SJSA1 (cell line): ENCODE results near the gene CFAP97D2. TPM values are rescaled to one million over a fixed set of nuclear protein-coding genes. Genes with fewer than 3 reads are reported as not detected.
"Not testable (repeated sequence)": the region's sequence is repeated elsewhere in the genome, so short reads cannot be mapped to it uniquely, and the experiment has no call there.

Source experiments
- DNase-seq, 2 experiments: peaks; one replicate each; pipeline ENCODE4 v3.0.0-alpha.2; 2015 to 2020; ENCODE audit warnings: low spot score in 2 of 2, low read depth in 1 of 2
- H3K27ac ChIP-seq: fragments of 250-450 bp; sonication (Bioruptor Pico); 2 replicates; pipeline ENCODE4 v1.5.1; 2020; ENCODE audit warnings: mild to moderate bottlenecking, moderate library complexity
- H3K27me3 ChIP-seq: fragments of 250-450 bp; sonication (Bioruptor Pico); replicated peaks from 2 replicates; pipeline ENCODE4 v1.5.1; 2020; ENCODE audit warnings: mild to moderate bottlenecking, moderate library complexity
- H3K36me3 ChIP-seq: fragments of 250-450 bp; sonication (Bioruptor Pico); 2 replicates; pipeline ENCODE4 v1.5.1; 2020; ENCODE audit warnings: mild to moderate bottlenecking
- H3K4me1 ChIP-seq: fragments of 250-450 bp; sonication (Bioruptor Pico); replicated peaks from 2 replicates; pipeline ENCODE4 v1.6.1; 2021; ENCODE audit warnings: mild to moderate bottlenecking
- H3K4me3 ChIP-seq: fragments of 250-450 bp; sonication (Bioruptor Pico); 2 replicates; pipeline ENCODE4 v1.5.1; 2020; ENCODE audit warnings: mild to moderate bottlenecking
- H3K9me3 ChIP-seq: fragments of 250-450 bp; sonication (Bioruptor Pico); replicated peaks from 2 replicates; pipeline ENCODE4 v1.5.1; 2020; ENCODE audit warnings: mild to moderate bottlenecking
- total RNA-seq: library from RNA; depleted of rRNA; stranded (reverse); fragments of >200 nt; shearing (Covaris generic); gene quantifications from 2 replicates; pipeline ENCODE4 v1.2.3, GENCODE V29; 2014

The CFAP97D2 gene
- total RNA-seq, 1 experiment from 2014 or later = 0.08 TPM

- Histone ChIP-seq H3K4me1 (peaks cover 6% of the 10 kb centered on the region; the same call in 1 of the 2 replicates), H3K27ac (no peak overlapping the region), H3K9me3 (peaks cover 6% of the 10 kb centered on the region; the same call in 1 of the 2 replicates), H3K36me3 (no peaks in the 10 kb centered on the region), H3K4me3 (no peak overlapping the region), H3K27me3 (no peaks in the 10 kb centered on the region)
- no peak for DNase-seq
These were observed 4.5 kb upstream of the CFAP97D2 start for GRCh38 chr13:114174529-114174961.

DNA sequence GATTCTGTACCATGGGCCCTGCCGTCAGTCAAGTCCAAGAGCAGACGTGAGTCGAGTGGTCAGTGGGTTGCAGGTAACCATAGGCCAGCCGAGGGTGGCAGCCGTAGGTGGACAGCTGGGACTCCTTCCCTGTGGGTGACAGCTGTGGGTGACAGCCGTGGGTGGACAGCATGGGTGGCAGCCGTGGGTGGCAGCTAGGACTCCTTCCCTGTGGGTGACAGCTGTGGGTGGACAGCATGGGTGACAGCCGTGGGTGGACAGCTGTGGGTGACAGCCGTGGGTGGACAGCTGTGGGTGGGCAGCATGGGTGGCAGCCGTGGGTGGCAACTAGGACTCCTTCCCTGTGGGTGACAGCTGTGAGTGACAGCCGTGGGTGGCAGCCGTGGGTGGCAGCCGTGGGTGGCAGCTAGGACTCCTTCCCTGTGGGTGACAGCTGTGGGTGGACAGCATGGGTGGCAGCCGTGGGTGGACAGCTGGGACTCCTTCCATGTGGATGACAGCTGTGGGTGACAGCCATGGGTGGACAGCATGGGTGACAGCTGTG, 2.6 kb upstream of the CFAP97D2 start:
- not testable (repeated sequence) for H3K36me3 ChIP-seq, H3K27ac ChIP-seq, H3K27me3 ChIP-seq, H3K9me3 ChIP-seq, H3K4me3 ChIP-seq, DNase-seq, H3K4me1 ChIP-seq

GRCh38 chr13:114177245-114178010, 1.6 kb upstream of the CFAP97D2 start:
- peaks cover 6% of the 10 kb centered on the region; the same call in 1 of the 2 replicates for H3K4me1 ChIP-seq
- no peak overlapping the region for H3K27ac ChIP-seq
- DNase-seq = no peak
- no peaks in the 10 kb centered on the region for H3K36me3 ChIP-seq
- H3K27me3 ChIP-seq = no peaks in the 10 kb centered on the region
- peaks cover 6% of the 10 kb centered on the region; the same call in 1 of the 2 replicates for H3K9me3 ChIP-seq
- no peak overlapping the region for H3K4me3 ChIP-seq

- Histone ChIP-seq H3K9me3 (no peaks in the 10 kb centered on the region), H3K4me3 (no peak overlapping the region), H3K36me3 (no peaks in the 10 kb centered on the region), H3K27ac (no peak overlapping the region), H3K4me1 (0 out of 2 replicates have a peak, but pooled peaks cover 6% of the 10 kb centered on the region), H3K27me3 (no peaks in the 10 kb centered on the region)
- no peak for DNase-seq
These were observed 6.3 kb downstream of the CFAP97D2 start for GRCh38 chr13:114185182-114185971.

DNA sequence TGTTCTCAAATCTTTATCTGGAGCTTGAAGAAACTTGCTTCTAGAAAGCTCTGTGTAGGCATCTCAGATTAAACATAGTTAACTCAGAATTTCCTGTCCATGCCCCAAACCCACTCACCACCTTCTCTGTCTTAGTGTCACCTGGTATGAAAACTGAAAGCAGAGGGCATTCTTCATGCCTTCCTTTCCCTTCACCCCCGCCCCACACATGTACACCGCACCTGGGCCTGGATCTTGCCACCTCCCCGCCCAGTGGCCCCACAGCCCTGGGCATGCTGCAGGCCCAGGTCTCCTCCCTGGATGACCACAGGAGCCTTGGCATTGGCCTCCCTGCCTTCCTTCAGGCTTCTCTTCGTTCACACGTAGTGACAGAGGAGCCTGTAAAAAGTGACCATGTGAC, 15.8 kb downstream of the CFAP97D2 start:
- no peak overlapping the region for H3K4me3 ChIP-seq
- H3K27ac ChIP-seq = no peak overlapping the region
- no peaks in the 10 kb centered on the region for H3K9me3 ChIP-seq
- DNase-seq = no peak
- no peaks in the 10 kb centered on the region for H3K36me3 ChIP-seq
- H3K4me1 ChIP-seq = no peaks in the 10 kb centered on the region
- H3K27me3 ChIP-seq = no peaks in the 10 kb centered on the region; the same call in 1 of the 2 replicates

- Histone ChIP-seq H3K27ac (no peak overlapping the region), H3K27me3 (no peaks in the 10 kb centered on the region), H3K36me3 (no peaks in the 10 kb centered on the region), H3K9me3 (no peaks in the 10 kb centered on the region), H3K4me1 (no peaks in the 10 kb centered on the region), H3K4me3 (no peak overlapping the region)
- no peak for DNase-seq
These were observed 17.6 kb downstream of the CFAP97D2 start for GRCh38 chr13:114196629-114197028.

DNA sequence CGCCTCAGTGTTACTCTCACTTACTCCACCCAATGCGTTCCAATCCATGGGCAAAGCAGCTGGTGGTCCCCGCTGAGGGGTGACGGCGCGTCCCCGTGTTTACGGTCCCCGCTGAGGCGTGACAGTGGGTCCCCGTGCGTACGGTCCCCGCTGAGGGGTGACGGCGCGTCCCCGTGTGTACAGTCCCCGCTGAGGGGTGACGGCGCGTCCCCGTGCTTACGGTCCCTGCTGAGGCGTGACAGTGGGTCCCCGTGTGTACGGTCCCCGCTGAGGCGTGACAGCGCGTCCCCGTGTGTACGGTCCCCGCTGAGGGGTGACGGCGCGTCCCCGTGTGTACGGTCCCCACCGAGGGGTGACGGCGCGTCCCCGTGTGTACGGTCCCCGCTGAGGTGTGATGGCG, 19.5 kb downstream of the CFAP97D2 start:
- no peaks in the 10 kb centered on the region for H3K27me3 ChIP-seq
- no peaks in the 10 kb centered on the region for H3K4me1 ChIP-seq
- H3K27ac ChIP-seq = no peak overlapping the region
- no peaks in the 10 kb centered on the region for H3K9me3 ChIP-seq
- no peaks in the 10 kb centered on the region for H3K36me3 ChIP-seq
- H3K4me3 ChIP-seq = no peak overlapping the region
- DNase-seq = no peak

- not testable (repeated sequence) for H3K4me1 ChIP-seq, H3K27ac ChIP-seq, H3K9me3 ChIP-seq, H3K4me3 ChIP-seq, H3K27me3 ChIP-seq, H3K36me3 ChIP-seq, DNase-seq
These were observed 20.5 kb downstream of the CFAP97D2 start for GRCh38 chr13:114199526-114199925.

DNA sequence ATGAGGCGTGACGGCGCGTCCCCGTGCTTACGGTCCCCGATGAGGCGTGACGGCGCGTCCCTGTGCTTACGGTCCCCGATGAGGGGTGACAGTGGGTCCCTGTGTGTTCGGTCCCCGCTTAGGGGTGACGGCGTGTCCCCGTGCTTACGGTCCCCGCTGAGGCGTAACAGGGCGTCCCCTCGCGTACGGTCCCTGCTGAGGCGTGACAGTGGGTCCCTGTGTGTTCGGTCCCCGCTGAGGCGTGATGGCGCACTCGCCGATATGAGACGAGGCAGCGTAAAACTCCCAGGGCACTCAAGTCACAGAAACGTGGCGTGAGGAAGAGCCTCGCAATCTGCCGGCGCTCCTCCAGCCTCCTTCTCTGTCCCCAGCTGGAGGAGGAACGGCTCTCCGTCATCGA, 20.9 kb downstream of the CFAP97D2 start:
- peaks cover 3% of the 10 kb centered on the region; the same call in 1 of the 2 replicates for H3K27me3 ChIP-seq
- no peak overlapping the region for H3K27ac ChIP-seq
- no peak for DNase-seq
- no peaks in the 10 kb centered on the region for H3K4me1 ChIP-seq
- no peak overlapping the region for H3K4me3 ChIP-seq
- no peaks in the 10 kb centered on the region for H3K9me3 ChIP-seq
- H3K36me3 ChIP-seq = no peaks in the 10 kb centered on the region

- Histone ChIP-seq H3K27me3 (peaks cover 3% of the 10 kb centered on the region; the same call in 1 of the 2 replicates), H3K9me3 (no peaks in the 10 kb centered on the region), H3K4me1 (no peaks in the 10 kb centered on the region), H3K27ac (no peak overlapping the region), H3K4me3 (no peak overlapping the region), H3K36me3 (no peaks in the 10 kb centered on the region)
- no peak for DNase-seq
These were observed 21.4 kb downstream of the CFAP97D2 start for GRCh38 chr13:114200399-114200911.

- no peak for DNase-seq
- no peaks in the 10 kb centered on the region for H3K4me1 ChIP-seq
- peaks cover 3% of the 10 kb centered on the region; the same call in 1 of the 2 replicates for H3K27me3 ChIP-seq
- no peak overlapping the region for H3K4me3 ChIP-seq
- H3K36me3 ChIP-seq = no peaks in the 10 kb centered on the region
- H3K27ac ChIP-seq = no peak overlapping the region
- H3K9me3 ChIP-seq = peaks cover 8% of the 10 kb centered on the region
These were observed 23.5 kb downstream of the CFAP97D2 start for GRCh38 chr13:114202581-114202980.

DNA sequence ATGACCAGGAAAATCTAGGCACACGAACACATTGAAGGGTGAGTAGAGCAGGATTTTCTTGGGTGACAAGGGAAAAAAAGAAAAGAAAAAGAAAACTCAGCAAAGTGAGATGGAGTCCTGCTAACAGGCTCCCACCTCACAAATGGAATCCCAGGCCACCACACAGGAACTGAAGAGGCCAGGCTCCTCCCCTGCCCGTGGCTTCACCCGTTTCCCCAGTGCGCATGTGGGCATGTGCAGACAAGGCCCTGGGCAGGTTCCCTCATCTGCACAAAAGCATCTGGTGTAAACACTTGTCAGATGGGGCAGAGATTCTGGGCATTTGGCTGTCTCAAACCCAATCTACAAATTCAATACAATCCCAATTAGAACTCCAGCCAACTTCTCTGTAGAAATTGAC, 24.5 kb downstream of the CFAP97D2 start:
- no peak overlapping the region for H3K27ac ChIP-seq

DNA sequence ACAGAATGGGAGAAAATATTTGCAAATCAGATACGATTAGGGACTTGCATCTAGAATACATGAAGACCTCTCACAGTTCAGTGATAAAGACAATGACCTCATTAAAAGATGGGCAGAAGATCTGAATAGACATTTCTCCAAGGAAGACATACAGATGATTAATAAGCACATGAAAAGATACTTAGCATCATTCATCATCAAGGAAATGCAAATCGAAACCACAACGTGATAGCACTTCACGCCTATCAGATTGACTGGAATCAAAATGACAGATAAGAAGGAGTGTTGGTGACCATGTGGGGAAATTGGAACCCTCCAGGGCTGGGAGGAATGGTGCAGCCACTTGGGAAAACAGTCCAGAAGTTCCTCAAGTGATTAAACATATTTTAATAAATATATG, 25.8 kb downstream of the CFAP97D2 start:
- no peak overlapping the region for H3K4me3 ChIP-seq
- no peaks in the 10 kb centered on the region for H3K4me1 ChIP-seq
- no peak for DNase-seq
- peaks cover 3% of the 10 kb centered on the region; the same call in 1 of the 2 replicates for H3K27me3 ChIP-seq
- H3K36me3 ChIP-seq = no peaks in the 10 kb centered on the region
- H3K9me3 ChIP-seq = peaks cover 8% of the 10 kb centered on the region
- no peak overlapping the region for H3K27ac ChIP-seq

More for the DNA sequence above, 24.5 kb downstream of the CFAP97D2 start:
- DNase-seq = no peak
- Histone ChIP-seq H3K4me1 (no peaks in the 10 kb centered on the region), H3K4me3 (no peak overlapping the region), H3K27me3 (peaks cover 3% of the 10 kb centered on the region; the same call in 1 of the 2 replicates), H3K9me3 (peaks cover 8% of the 10 kb centered on the region), H3K36me3 (no peaks in the 10 kb centered on the region)
